Tibial artery (tissue), 4 donors: Measurements from ENCODE around the gene KCNH1.

Source experiments
- DNase-seq, 2 donors: peaks; one replicate each; pipeline ENCODE4 v3.0.0-alpha.2; 2019
- H3K27ac ChIP-seq, 2 donors: fragments of 200-600 bp; sonication (generic) in 1 of 2; 1 replicate in 1 of 2; 2 replicates in 1 of 2; pipeline ENCODE4 v1.5.1; 2018 to 2019; ENCODE audit warnings: mild to moderate bottlenecking in 1 of 2
- H3K27me3 ChIP-seq, 2 donors: fragments of 200-600 bp; sonication (generic) in 1 of 2; one replicate each; pipeline versions ENCODE4 v1.5.1 to v1.6.0; 2016 to 2019
- H3K36me3 ChIP-seq, 3 donors: fragments of 200-600 bp; sonication (generic) in 2 of 3; one replicate each; pipeline ENCODE4 v1.5.1; 2016 to 2019; ENCODE audit warnings: mild to moderate bottlenecking in 2 of 3
- H3K4me1 ChIP-seq, 4 donors: fragments of 200-600 bp; sonication (generic) in 2 of 4; 1 replicate in 3 of 4; 2 replicates in 1 of 4; pipeline ENCODE4 v1.5.1; 2016 to 2019
- H3K4me3 ChIP-seq, 2 donors: fragments of 200-600 bp; sonication (generic) in 1 of 2; 1 replicate in 1 of 2; 2 replicates in 1 of 2; pipeline ENCODE4 v1.5.1; 2018 to 2019; ENCODE audit warnings: mild to moderate bottlenecking in 2 of 2
- H3K9me3 ChIP-seq, 3 donors: fragments of 200-600 bp; sonication (generic) in 1 of 3; one replicate each; pipeline ENCODE4 v1.5.1; 2016 to 2019
- intact Hi-C: fragments of 100-400 bp; cut with DNase I; formaldehyde crosslinking; loops from one replicate; pipeline ENCODE4 v1.15.0; 2023; ENCODE audit warnings: low total_unique reads
- TF ChIP-seq, protein P1 (sequence below), 2 experiments: fragments of 200-600 bp in 1 of 2; fragments of 450-650 bp in 1 of 2; IDR thresholded peaks; one replicate each; pipeline ENCODE4 v1.5.1; 2017 to 2019; ENCODE audit warnings: antibody characterized with exemption in 2 of 2, mild to moderate bottlenecking in 1 of 2, moderate library complexity in 1 of 2

Gene KCNH1

DNA sequence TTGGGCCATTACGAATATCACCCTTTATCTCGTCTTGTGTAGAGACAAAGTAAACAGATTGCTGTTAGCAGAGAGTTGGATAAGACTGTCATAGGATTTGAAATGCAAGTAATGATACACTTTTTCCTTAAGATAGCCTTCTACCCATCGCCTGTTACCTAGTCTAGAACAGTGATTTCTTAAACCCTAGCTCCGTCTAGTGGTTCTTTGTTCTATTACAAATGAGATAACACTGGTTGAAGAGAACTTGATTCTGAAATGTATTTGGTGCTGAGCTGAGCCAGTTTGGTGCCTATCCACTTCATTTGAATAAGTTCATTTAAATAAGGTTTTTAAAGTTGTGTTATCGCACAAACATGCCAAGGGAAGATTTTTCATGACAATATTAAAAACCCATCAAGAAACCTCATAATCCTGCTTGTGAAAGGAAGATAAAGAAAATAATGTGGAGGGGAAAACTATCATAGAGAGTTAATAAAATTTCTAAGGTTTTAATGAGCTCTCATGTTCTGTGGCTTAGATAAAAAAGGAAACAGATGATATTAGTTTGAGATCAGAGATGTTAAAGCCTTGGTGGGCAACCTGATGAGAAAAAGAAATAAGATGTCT, 1.5 kb upstream of the KCNH1 start:
- Histone ChIP-seq H3K9me3 (no peaks in the 10 kb centered on the region), H3K36me3 (no peaks in the 10 kb centered on the region), H3K4me3 (no peak overlapping the region), H3K27ac (no peak overlapping the region), H3K4me1 (peaks cover 0 to 22% (median 16%) of the 10 kb centered on the region in 4 donors), H3K27me3 (peaks cover 0 to 31% of the 10 kb centered on the region in 2 donors)
- TF ChIP-seq, protein P1, sequence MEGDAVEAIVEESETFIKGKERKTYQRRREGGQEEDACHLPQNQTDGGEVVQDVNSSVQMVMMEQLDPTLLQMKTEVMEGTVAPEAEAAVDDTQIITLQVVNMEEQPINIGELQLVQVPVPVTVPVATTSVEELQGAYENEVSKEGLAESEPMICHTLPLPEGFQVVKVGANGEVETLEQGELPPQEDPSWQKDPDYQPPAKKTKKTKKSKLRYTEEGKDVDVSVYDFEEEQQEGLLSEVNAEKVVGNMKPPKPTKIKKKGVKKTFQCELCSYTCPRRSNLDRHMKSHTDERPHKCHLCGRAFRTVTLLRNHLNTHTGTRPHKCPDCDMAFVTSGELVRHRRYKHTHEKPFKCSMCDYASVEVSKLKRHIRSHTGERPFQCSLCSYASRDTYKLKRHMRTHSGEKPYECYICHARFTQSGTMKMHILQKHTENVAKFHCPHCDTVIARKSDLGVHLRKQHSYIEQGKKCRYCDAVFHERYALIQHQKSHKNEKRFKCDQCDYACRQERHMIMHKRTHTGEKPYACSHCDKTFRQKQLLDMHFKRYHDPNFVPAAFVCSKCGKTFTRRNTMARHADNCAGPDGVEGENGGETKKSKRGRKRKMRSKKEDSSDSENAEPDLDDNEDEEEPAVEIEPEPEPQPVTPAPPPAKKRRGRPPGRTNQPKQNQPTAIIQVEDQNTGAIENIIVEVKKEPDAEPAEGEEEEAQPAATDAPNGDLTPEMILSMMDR (IDR thresholded peaks at IDR 0.05): peak; percentile 40 to 56
- DNase-seq: no peak
- intact Hi-C loops: loop anchor here (5.0 kb wide), 2 partner anchors 553 to 728 kb away; no protein-coding TSS in a partner anchor

DNA sequence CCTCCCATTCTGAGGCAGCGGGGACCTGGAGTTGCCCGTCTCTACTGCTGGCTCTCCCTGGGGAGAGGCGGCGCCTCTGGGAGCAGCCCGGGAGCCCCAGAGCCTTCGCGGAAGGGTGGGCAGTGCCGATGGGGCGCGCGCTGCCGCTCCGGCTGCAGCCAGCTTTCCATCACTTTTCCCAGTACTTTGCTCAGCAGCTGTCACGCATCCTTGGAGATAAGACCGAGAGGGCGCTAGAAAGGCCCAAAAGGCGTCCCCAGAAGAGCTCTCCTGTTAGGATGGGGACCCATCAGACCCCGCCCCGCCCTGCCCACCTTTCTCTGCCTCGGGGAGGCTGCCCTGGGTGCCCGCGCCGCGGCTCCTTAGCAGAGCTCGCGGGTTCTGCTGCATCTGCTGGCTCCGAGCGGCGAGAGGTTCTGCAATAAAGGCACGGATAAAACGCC, 534 bp downstream of the KCNH1 start:
- H3K27me3 ChIP-seq: peaks cover 0 to 28% of the 10 kb centered on the region in 2 donors
- peak overlapping the region; percentile 39 to 54 for H3K4me3 ChIP-seq
- DNase-seq: no peak
- H3K4me1 ChIP-seq: peaks cover 0 to 22% (median 16%) of the 10 kb centered on the region in 4 donors
- H3K36me3 ChIP-seq: no peaks in the 10 kb centered on the region
- H3K9me3 ChIP-seq: no peaks in the 10 kb centered on the region
- no peak overlapping the region for H3K27ac ChIP-seq
- intact Hi-C loops: no loop called here
- TF ChIP-seq, protein P1 (IDR thresholded peaks at IDR 0.05): no peak

DNA sequence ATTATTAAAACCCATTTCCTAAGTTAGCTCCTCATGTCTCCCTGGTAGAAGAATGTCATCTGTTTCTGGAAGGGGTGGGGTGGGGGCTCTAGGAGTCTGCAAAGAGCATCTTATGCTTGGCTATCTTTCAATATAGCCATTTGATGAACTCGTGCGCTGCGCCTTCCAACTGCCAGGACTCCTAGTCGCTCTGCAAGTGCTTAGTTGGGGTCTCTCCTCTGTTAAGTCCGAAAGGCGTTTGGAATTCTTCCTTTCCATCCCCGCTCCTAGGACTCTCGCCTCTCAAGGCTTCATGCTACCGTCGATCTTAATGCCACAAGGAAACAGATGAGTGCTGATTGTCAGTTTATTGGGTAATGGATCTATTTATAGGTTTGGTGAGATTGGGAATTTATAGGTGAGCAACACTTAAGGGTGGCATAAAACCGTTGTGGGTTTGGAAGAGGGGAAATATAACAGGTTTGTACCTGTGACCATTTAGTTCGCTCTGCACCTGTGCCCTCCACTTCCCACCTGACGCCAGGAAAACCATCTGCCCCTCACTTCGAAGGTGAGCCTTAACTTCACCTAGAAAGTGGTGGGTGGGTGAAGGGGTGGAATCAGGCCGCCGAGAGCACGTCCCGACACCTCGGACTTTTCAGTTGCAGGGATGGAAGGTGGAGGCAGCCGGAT, 1.1 kb downstream of the KCNH1 start:
- no peaks in the 10 kb centered on the region for H3K36me3 ChIP-seq
- TF ChIP-seq, protein P1 (IDR thresholded peaks at IDR 0.05): no peak
- peaks cover 0 to 28% of the 10 kb centered on the region in 2 donors for H3K27me3 ChIP-seq
- intact Hi-C loops: no loop called here
- H3K4me3 ChIP-seq: peak overlapping the region in 1 of 2 donors; percentile 54
- no peak for DNase-seq
- H3K4me1 ChIP-seq: peaks cover 0 to 22% (median 16%) of the 10 kb centered on the region in 4 donors
- no peak overlapping the region for H3K27ac ChIP-seq
- H3K9me3 ChIP-seq: no peaks in the 10 kb centered on the region

DNA sequence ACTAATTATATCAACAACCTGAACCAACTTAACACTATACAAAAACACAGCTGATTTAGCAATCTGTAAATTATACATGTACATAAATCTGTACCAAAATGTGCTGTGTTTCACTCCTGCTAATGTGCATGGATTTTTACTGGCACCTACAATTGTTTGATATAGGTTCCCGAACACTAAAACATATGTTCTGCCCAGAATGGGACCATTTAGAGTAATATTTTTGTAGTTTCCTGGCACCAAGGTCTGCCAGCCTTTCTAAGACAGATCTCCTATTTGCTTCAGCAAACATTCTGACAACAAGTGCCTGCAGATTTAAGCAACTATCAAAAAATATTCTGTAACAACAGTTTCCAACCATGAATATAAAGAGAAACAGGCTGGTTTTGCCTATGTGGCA, 4.2 kb downstream of the KCNH1 start:
- TF ChIP-seq, protein P1 (IDR thresholded peaks at IDR 0.05): no peak
- Histone ChIP-seq H3K27ac (no peak overlapping the region), H3K36me3 (no peaks in the 10 kb centered on the region), H3K4me3 (no peak overlapping the region), H3K9me3 (no peaks in the 10 kb centered on the region), H3K4me1 (peaks cover 0 to 22% (median 16%) of the 10 kb centered on the region in 4 donors), H3K27me3 (peaks cover 0 to 28% of the 10 kb centered on the region in 2 donors)
- intact Hi-C loops: no loop called here
- DNase-seq: no peak

GRCh38 chr1:211127166-211127565, 6.8 kb downstream of the KCNH1 start:
- no peak overlapping the region for H3K4me3 ChIP-seq
- no peak overlapping the region for H3K27ac ChIP-seq
- no peaks in the 10 kb centered on the region for H3K9me3 ChIP-seq
- H3K36me3 ChIP-seq: no peaks in the 10 kb centered on the region
- TF ChIP-seq, protein P1 (IDR thresholded peaks at IDR 0.05): no peak
- no peak for DNase-seq
- intact Hi-C loops: no loop called here
- no peaks in the 10 kb centered on the region for H3K4me1 ChIP-seq
- peaks cover 0 to 24% of the 10 kb centered on the region in 2 donors for H3K27me3 ChIP-seq
